Vagina (tissue), 2 donors: ENCODE results near the gene CHST2.

ENCODE experiments used
- POLR2A ChIP-seq, 2 donors: fragments of 450-650 bp; IDR thresholded peaks; one replicate each; pipeline ENCODE4 v1.6.1; 2017; ENCODE audit warnings: antibody characterized with exemption in 2 of 2, mild to moderate bottlenecking in 2 of 2, moderate library complexity in 2 of 2
- POLR2AphosphoS5 ChIP-seq, 2 donors: sonication (generic); formaldehyde crosslinking; IDR thresholded peaks; one replicate each; pipeline ENCODE4 v1.9.0; 2017; ENCODE audit warnings: antibody characterized with exemption in 2 of 2, mild to moderate bottlenecking in 2 of 2, low read depth in 1 of 2; ENCODE audit not compliant: insufficient read depth in 1 of 2
- TF ChIP-seq, protein P1 (sequence below), 3 experiments: fragments of 450-650 bp in 2 of 3; fragments of 200-600 bp in 1 of 3; sonication (generic) in 1 of 3; IDR thresholded peaks; one replicate each; pipeline ENCODE4 v1.5.1; 2017 to 2019; ENCODE audit warnings: antibody characterized with exemption in 3 of 3, mild to moderate bottlenecking in 2 of 3, moderate library complexity in 2 of 3

DNA sequence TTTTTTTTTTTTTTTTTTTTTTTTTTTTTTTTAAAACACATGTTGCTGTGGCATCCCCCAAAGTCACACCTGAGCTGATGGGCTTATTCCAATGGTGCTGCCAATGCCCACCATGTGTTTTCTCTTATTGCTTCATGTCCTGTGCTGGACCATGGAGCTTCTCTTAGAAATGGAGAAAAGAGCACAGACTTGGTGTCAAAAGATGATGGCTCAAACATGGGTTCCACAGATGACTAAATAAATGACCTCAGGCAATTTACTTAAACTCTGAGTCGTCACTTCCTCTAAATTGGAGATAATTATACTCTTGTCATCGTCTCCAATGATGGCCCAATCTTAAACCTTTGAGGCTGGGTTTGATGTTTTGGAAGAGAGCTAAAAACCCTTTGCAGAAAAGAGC lies 28.1 kb downstream of the CHST2 start:
- TF ChIP-seq, protein P1, sequence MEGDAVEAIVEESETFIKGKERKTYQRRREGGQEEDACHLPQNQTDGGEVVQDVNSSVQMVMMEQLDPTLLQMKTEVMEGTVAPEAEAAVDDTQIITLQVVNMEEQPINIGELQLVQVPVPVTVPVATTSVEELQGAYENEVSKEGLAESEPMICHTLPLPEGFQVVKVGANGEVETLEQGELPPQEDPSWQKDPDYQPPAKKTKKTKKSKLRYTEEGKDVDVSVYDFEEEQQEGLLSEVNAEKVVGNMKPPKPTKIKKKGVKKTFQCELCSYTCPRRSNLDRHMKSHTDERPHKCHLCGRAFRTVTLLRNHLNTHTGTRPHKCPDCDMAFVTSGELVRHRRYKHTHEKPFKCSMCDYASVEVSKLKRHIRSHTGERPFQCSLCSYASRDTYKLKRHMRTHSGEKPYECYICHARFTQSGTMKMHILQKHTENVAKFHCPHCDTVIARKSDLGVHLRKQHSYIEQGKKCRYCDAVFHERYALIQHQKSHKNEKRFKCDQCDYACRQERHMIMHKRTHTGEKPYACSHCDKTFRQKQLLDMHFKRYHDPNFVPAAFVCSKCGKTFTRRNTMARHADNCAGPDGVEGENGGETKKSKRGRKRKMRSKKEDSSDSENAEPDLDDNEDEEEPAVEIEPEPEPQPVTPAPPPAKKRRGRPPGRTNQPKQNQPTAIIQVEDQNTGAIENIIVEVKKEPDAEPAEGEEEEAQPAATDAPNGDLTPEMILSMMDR (IDR thresholded peaks at IDR 0.05) = no peak
- TF ChIP-seq POLR2A (IDR thresholded peaks at IDR 0.05) (no peak), POLR2AphosphoS5 (IDR thresholded peaks at IDR 0.05; ENCODE audit: insufficient read depth in 1 of 2, low read depth in 1 of 2) (no peak)
